Fibroblast of lung (primary cell): ENCODE results near the gene SLIT1.

Source experiments
- CTCF ChIP-seq, 2 donors: IDR thresholded peaks in 1 of 2; conservative IDR thresholded peaks in 1 of 2; 1 replicate in 1 of 2; 2 replicates in 1 of 2; pipeline ENCODE4 v1.5.1; 2011 to 2012; ENCODE audit warnings: low read length in 2 of 2, control low read depth in 1 of 2, inconsistent platforms in 1 of 2, low read depth in 1 of 2, mild to moderate bottlenecking in 1 of 2
- EZH2 ChIP-seq: IDR thresholded peaks from 2 replicates; pipeline ENCODE4 v1.5.1; 2012; ENCODE audit warnings: low read length, control low read depth, mild to moderate bottlenecking; ENCODE audit errors: missing control alignments

GRCh38 chr10:96955794-96956193, 230.0 kb downstream of the SLIT1 start:
- TF ChIP-seq CTCF (conservative IDR thresholded peaks at IDR 0.05 in 1 of 2, IDR thresholded peaks at IDR 0.05 in 1 of 2; ENCODE audit: low read depth in 1 of 2, low read length in 2 of 2) (no peak), EZH2 (no peak)
